H9 (cell line): Measurements from ENCODE around the gene RUSF1. TPM values are rescaled to one million over a fixed set of nuclear protein-coding genes. Genes with fewer than 3 reads are reported as not detected.

Experiments
- DNase-seq: peaks from one replicate; pipeline ENCODE4 v3.0.0-alpha.2; 2017
- H2AFZ ChIP-seq: one replicate; pipeline ENCODE4 v1.6.1; 2013; ENCODE audit warnings: mild to moderate bottlenecking, low read length, control low read depth, moderate library complexity
- H2AK5ac ChIP-seq: 2 replicates; pipeline ENCODE4 v1.6.1; 2013; ENCODE audit warnings: low read length, control low read depth, mixed read lengths; ENCODE audit not compliant: insufficient read length
- H2BK120ac ChIP-seq: one replicate; pipeline ENCODE4 v1.6.1; 2013; ENCODE audit warnings: low read depth, mild to moderate bottlenecking, low read length, control low read depth, inconsistent platforms; ENCODE audit not compliant: poor library complexity, severe bottlenecking
- H2BK12ac ChIP-seq: 2 replicates; pipeline ENCODE4 v1.6.1; 2013; ENCODE audit warnings: low read length, control low read depth, mixed read lengths, low read depth; ENCODE audit not compliant: insufficient read length
- H2BK15ac ChIP-seq: 2 replicates; pipeline ENCODE4 v1.6.1; 2013; ENCODE audit warnings: low read depth, low read length, control low read depth
- H2BK20ac ChIP-seq: one replicate; pipeline ENCODE4 v1.6.1; 2013; ENCODE audit warnings: low read depth, mild to moderate bottlenecking, low read length, control low read depth, inconsistent platforms; ENCODE audit not compliant: poor library complexity, severe bottlenecking
- H2BK5ac ChIP-seq: 2 replicates; pipeline ENCODE4 v1.6.1; 2013; ENCODE audit warnings: low read length, control low read depth, mixed read lengths; ENCODE audit not compliant: insufficient read length
- H3K14ac ChIP-seq: 2 replicates; pipeline ENCODE4 v1.6.1; 2013; ENCODE audit warnings: low read length, control low read depth; ENCODE audit not compliant: insufficient read depth
- H3K18ac ChIP-seq: 2 replicates; pipeline ENCODE4 v1.6.1; 2013; ENCODE audit warnings: low read depth, mild to moderate bottlenecking, mixed read lengths, low read length, control low read depth; ENCODE audit not compliant: insufficient read length
- H3K23ac ChIP-seq: 2 replicates; pipeline ENCODE4 v1.6.1; 2013; ENCODE audit warnings: low read length, control low read depth, mixed read lengths, low read depth; ENCODE audit not compliant: insufficient read length
- H3K23me2 ChIP-seq: 2 replicates; pipeline ENCODE4 v1.6.1; 2013; ENCODE audit warnings: low read depth, mild to moderate bottlenecking, mixed read lengths, low read length, control low read depth; ENCODE audit not compliant: insufficient read length, poor library complexity, severe bottlenecking
- H3K27ac ChIP-seq: 2 replicates; pipeline ENCODE4 v1.5.1; 2013; ENCODE audit warnings: low read length, control low read depth, mixed read lengths, low read depth; ENCODE audit not compliant: insufficient read length
- H3K27me3 ChIP-seq: 2 replicates; pipeline ENCODE4 v1.6.1; 2013; ENCODE audit warnings: low read length, control low read depth, inconsistent platforms; ENCODE audit not compliant: insufficient read depth
- H3K4ac ChIP-seq: 2 replicates; pipeline ENCODE4 v1.6.1; 2013; ENCODE audit warnings: low read depth, mild to moderate bottlenecking, control low read depth, inconsistent platforms, low read length, moderate library complexity
- H3K4me1 ChIP-seq: 2 replicates; pipeline ENCODE4 v1.6.1; 2013; ENCODE audit warnings: low read length, control low read depth, inconsistent platforms; ENCODE audit not compliant: insufficient read depth
- H3K4me2 ChIP-seq: 2 replicates; pipeline ENCODE4 v1.6.1; 2013; ENCODE audit warnings: low read length, control low read depth, mixed read lengths; ENCODE audit not compliant: insufficient read length, insufficient read depth
- H3K56ac ChIP-seq: 2 replicates; pipeline ENCODE4 v1.6.1; 2013; ENCODE audit warnings: low read depth, mild to moderate bottlenecking, mixed read lengths, low read length, control low read depth; ENCODE audit not compliant: insufficient read length
- H3K79me1 ChIP-seq: 2 replicates; pipeline ENCODE4 v1.6.1; 2013; ENCODE audit warnings: low read depth, mild to moderate bottlenecking, moderate library complexity, low read length, control low read depth, inconsistent platforms; ENCODE audit not compliant: insufficient read depth, poor library complexity, severe bottlenecking
- H3K79me2 ChIP-seq: 2 replicates; pipeline ENCODE4 v1.6.1; 2013; ENCODE audit warnings: low read length, control low read depth, inconsistent platforms; ENCODE audit not compliant: insufficient read depth
- H3K9ac ChIP-seq: 2 replicates; pipeline ENCODE4 v1.6.1; 2013; ENCODE audit warnings: low read length, control low read depth, mixed read lengths; ENCODE audit not compliant: insufficient read length; ENCODE audit errors: extremely low read depth
- H3K9me3 ChIP-seq: one replicate; pipeline ENCODE4 v1.6.1; 2013; ENCODE audit warnings: low read depth, low read length, inconsistent platforms; ENCODE audit not compliant: control insufficient read depth
- H3T11ph ChIP-seq: one replicate; pipeline ENCODE4 v1.6.1; 2013; ENCODE audit warnings: mild to moderate bottlenecking, low read length, control low read depth, inconsistent platforms
- H4K20me1 ChIP-seq: one replicate; pipeline ENCODE4 v1.6.1; 2013; ENCODE audit not compliant: control insufficient read depth, insufficient read length, insufficient read depth
- H4K5ac ChIP-seq: 2 replicates; pipeline ENCODE4 v1.6.1; 2013; ENCODE audit warnings: low read depth, mild to moderate bottlenecking, mixed read lengths, low read length, control low read depth; ENCODE audit not compliant: insufficient read length
- H4K8ac ChIP-seq: replicated peaks from 2 replicates; pipeline ENCODE4 v1.6.1; 2013; ENCODE audit warnings: low read length, control low read depth, mixed read lengths, low read depth; ENCODE audit not compliant: insufficient read length
- H4K91ac ChIP-seq: 2 replicates; pipeline ENCODE4 v1.6.1; 2013; ENCODE audit warnings: low read depth, mild to moderate bottlenecking, moderate library complexity, mixed read lengths, low read length, control low read depth; ENCODE audit not compliant: insufficient read length
- H3K27ac Mint-ChIP-seq, 3 experiments: 2 replicates in 2 of 3; 3 replicates in 1 of 3; pipeline ENCODE4 v1.8.0; 2020 to 2021; ENCODE audit warnings: mixed read lengths in 3 of 3, mild to moderate bottlenecking in 1 of 3, moderate library complexity in 1 of 3
- H3K27me3 Mint-ChIP-seq: 2 replicates; pipeline ENCODE4 v1.8.0; 2021; ENCODE audit warnings: low read depth, mild to moderate bottlenecking, moderate library complexity, mixed read lengths
- H3K36me3 Mint-ChIP-seq, 3 experiments: 2 replicates in 2 of 3; 3 replicates in 1 of 3; pipeline ENCODE4 v1.8.0; 2020 to 2021; ENCODE audit warnings: low read depth in 3 of 3, mixed read lengths in 3 of 3; ENCODE audit not compliant: insufficient read depth in 1 of 3
- H3K4me1 Mint-ChIP-seq, 2 experiments: 2 replicates each; pipeline ENCODE4 v1.8.0; 2020; ENCODE audit warnings: mixed read lengths in 2 of 2
- H3K4me3 Mint-ChIP-seq, 2 experiments: 2 replicates in 1 of 2; 3 replicates in 1 of 2; pipeline ENCODE4 v1.8.0; 2020 to 2021; ENCODE audit warnings: mild to moderate bottlenecking in 2 of 2, mixed read lengths in 2 of 2, moderate library complexity in 1 of 2
- H3K9me3 Mint-ChIP-seq, 2 experiments: 2 replicates in 1 of 2; 3 replicates in 1 of 2; pipeline ENCODE4 v1.8.0; 2020; ENCODE audit warnings: mild to moderate bottlenecking in 2 of 2, mixed read lengths in 2 of 2, moderate library complexity in 1 of 2
- WGBS: extraction: QIAGEN DNeasy Blood & Tissue Kit; methylation state at CpG from one replicate; pipeline ENCODE4 v1.1.7; 2013; ENCODE audit warnings: missing lambda C conversion rate, low lambda C conversion rate, mixed read lengths; ENCODE audit not compliant: insufficient read length; ENCODE audit errors: extremely low coverage; 5-methylcytosine and 5-hydroxymethylcytosine counted together
- total RNA-seq: library from RNA; stranded (reverse); gene quantifications from 2 replicates; pipeline ENCODE4 v1.2.1, GENCODE V29; 2021
- TF ChIP-seq, protein P1 (sequence below): fragments of 200-600 bp; sonication (generic); conservative IDR thresholded peaks from 3 replicates; pipeline ENCODE4 v1.8.0; 2021; ENCODE audit warnings: antibody characterized with exemption, mild to moderate bottlenecking

The RUSF1 gene
- total RNA-seq, 1 experiment from 2014 or later: 33.4 TPM

- H3K27me3 ChIP-seq: peaks cover 10% of the 10 kb centered on the region; the same call in 1 of the 2 replicates
- no CpG with 5 or more reads among the region's 52 CpGs for WGBS
- Mint-ChIP-seq H3K27me3 (peaks cover 25% of the 10 kb centered on the region), H3K9me3 (peaks cover 0 to 3% of the 10 kb centered on the region in 2 experiments; a peak in 2 of 5 replicates), H3K27ac (peak overlapping the region in 1 of 3 experiments; percentile 74; a peak in 3 of 7 replicates), H3K36me3 (no peaks in the 10 kb centered on the region; a peak in 1 of 7 replicates), H3K4me1 (peaks cover 20 to 26% of the 10 kb centered on the region in 2 experiments), H3K4me3 (peak overlapping the region; percentile 64 to 83)
- H3K79me1 ChIP-seq: no peaks in the 10 kb centered on the region
- H3K18ac ChIP-seq: peak overlapping the region; percentile 44
- no peak overlapping the region for H2BK5ac ChIP-seq
- H2AK5ac ChIP-seq: no peak overlapping the region
- H4K8ac ChIP-seq: no peak overlapping the region
- TF ChIP-seq, protein P1, sequence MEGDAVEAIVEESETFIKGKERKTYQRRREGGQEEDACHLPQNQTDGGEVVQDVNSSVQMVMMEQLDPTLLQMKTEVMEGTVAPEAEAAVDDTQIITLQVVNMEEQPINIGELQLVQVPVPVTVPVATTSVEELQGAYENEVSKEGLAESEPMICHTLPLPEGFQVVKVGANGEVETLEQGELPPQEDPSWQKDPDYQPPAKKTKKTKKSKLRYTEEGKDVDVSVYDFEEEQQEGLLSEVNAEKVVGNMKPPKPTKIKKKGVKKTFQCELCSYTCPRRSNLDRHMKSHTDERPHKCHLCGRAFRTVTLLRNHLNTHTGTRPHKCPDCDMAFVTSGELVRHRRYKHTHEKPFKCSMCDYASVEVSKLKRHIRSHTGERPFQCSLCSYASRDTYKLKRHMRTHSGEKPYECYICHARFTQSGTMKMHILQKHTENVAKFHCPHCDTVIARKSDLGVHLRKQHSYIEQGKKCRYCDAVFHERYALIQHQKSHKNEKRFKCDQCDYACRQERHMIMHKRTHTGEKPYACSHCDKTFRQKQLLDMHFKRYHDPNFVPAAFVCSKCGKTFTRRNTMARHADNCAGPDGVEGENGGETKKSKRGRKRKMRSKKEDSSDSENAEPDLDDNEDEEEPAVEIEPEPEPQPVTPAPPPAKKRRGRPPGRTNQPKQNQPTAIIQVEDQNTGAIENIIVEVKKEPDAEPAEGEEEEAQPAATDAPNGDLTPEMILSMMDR: no peak
- peak overlapping the region; percentile 28; the same call in 1 of the 2 replicates for H3K14ac ChIP-seq
- H3K79me2 ChIP-seq: no peaks in the 10 kb centered on the region
- peak overlapping the region; percentile 16 for H3K9ac ChIP-seq
- peaks cover 18% of the 10 kb centered on the region for H3K23me2 ChIP-seq
- peak overlapping the region; percentile 79 for H3K4me2 ChIP-seq
- H3T11ph ChIP-seq: no peak overlapping the region
- no peaks in the 10 kb centered on the region for H3K9me3 ChIP-seq
- no peak overlapping the region for H3K4ac ChIP-seq
- H2BK15ac ChIP-seq: no peak overlapping the region
- no peak overlapping the region for H2BK20ac ChIP-seq
- peaks cover 9% of the 10 kb centered on the region; the same call in 1 of the 2 replicates for H3K4me1 ChIP-seq
- H3K23ac ChIP-seq: no peak overlapping the region
- H4K5ac ChIP-seq: no peak overlapping the region
- H3K56ac ChIP-seq: no peak overlapping the region
- DNase-seq: peak; percentile 39
- H3K27ac ChIP-seq: no peak overlapping the region
- H2BK120ac ChIP-seq: no peak overlapping the region
- no peak overlapping the region for H2AFZ ChIP-seq
- no peak overlapping the region for H4K91ac ChIP-seq
- H4K20me1 ChIP-seq: no peaks in the 10 kb centered on the region
- H2BK12ac ChIP-seq: no peak overlapping the region
Observed at GRCh38 chr16:31529108-31529936, 21.1 kb upstream of the RUSF1 start.
